Measurements from ENCODE around the gene NPAT.
A peak's percentile ranks its signal among the peaks of the same experiment; 100 is the strongest.
"Not testable (repeated sequence)": the region's sequence is repeated elsewhere in the genome, so short reads cannot be mapped to it uniquely, and the experiment has no call there.

The NPAT gene

GRCh38 chr11:108218912-108219783 lies 3.3 kb downstream of the NPAT start:
- no peak for DNase-seq (ENCODE audit: low read depth)

- peak; percentile 27 for DNase-seq (ENCODE audit: low read depth)
Measured at GRCh38 chr11:108218455-108218854, 4.0 kb downstream of the NPAT start.

GRCh38 chr11:108216988-108217387 lies 5.5 kb downstream of the NPAT start:
- no peak for DNase-seq (ENCODE audit: low read depth)

GRCh38 chr11:108213784-108214183 lies 8.7 kb downstream of the NPAT start:
- no peak for DNase-seq (ENCODE audit: low read depth)

GRCh38 chr11:108210441-108210840 lies 12.0 kb downstream of the NPAT start:
- no peak for DNase-seq (ENCODE audit: low read depth)

- no peak for DNase-seq (ENCODE audit: low read depth)
Measured at GRCh38 chr11:108207683-108208060, 14.8 kb downstream of the NPAT start.

- no peak for DNase-seq (ENCODE audit: low read depth)
Measured at GRCh38 chr11:108206969-108207682, 15.3 kb downstream of the NPAT start.

GRCh38 chr11:108206171-108206570 lies 16.3 kb downstream of the NPAT start:
- no peak for DNase-seq (ENCODE audit: low read depth)

GRCh38 chr11:108204929-108205499 lies 17.4 kb downstream of the NPAT start:
- DNase-seq (ENCODE audit: low read depth) = no peak

- no peak for DNase-seq (ENCODE audit: low read depth)
Measured at GRCh38 chr11:108204376-108204775, 18.1 kb downstream of the NPAT start.

GRCh38 chr11:108203075-108203474 lies 19.4 kb downstream of the NPAT start:
- no peak for DNase-seq (ENCODE audit: low read depth)

GRCh38 chr11:108199446-108200321 lies 22.8 kb downstream of the NPAT start:
- DNase-seq (ENCODE audit: low read depth) = peak; percentile 32

GRCh38 chr11:108198833-108199232 lies 23.6 kb downstream of the NPAT start:
- DNase-seq (ENCODE audit: low read depth) = no peak

- no peak for DNase-seq (ENCODE audit: low read depth)
Measured at GRCh38 chr11:108197351-108197750, 25.1 kb downstream of the NPAT start.

GRCh38 chr11:108196901-108197300 lies 25.5 kb downstream of the NPAT start:
- no peak for DNase-seq (ENCODE audit: low read depth)

- no peak for DNase-seq (ENCODE audit: low read depth)
Measured at GRCh38 chr11:108193725-108194124, 28.7 kb downstream of the NPAT start.

- no peak for DNase-seq (ENCODE audit: low read depth)
Measured at GRCh38 chr11:108177570-108177969, 44.9 kb downstream of the NPAT start.

GRCh38 chr11:108170184-108170583 lies 52.3 kb downstream of the NPAT start:
- DNase-seq (ENCODE audit: low read depth) = no peak

- DNase-seq (ENCODE audit: low read depth) = no peak
Measured at GRCh38 chr11:108167624-108168023, 54.8 kb downstream of the NPAT start.

GRCh38 chr11:108162878-108163277 lies 59.6 kb downstream of the NPAT start:
- not testable (repeated sequence) for DNase-seq (ENCODE audit: low read depth)

- no peak for DNase-seq (ENCODE audit: low read depth)
Measured at GRCh38 chr11:108160970-108161566, 61.4 kb downstream of the NPAT start.

- DNase-seq (ENCODE audit: low read depth) = no peak
Measured at GRCh38 chr11:108154591-108154990, 67.8 kb downstream of the NPAT start.

All from ELR (cell line).